Motor neuron (in vitro differentiated cells): ENCODE measurements around the gene CRKL. TPM values are rescaled to one million over a fixed set of nuclear protein-coding genes. Genes with fewer than 3 reads are reported as not detected.
"Not testable (repeated sequence)": the region's sequence is repeated elsewhere in the genome, so short reads cannot be mapped to it uniquely, and the experiment has no call there.

Experiments used
- ATAC-seq, 8 experiments: fragments of 200-7000 bp; cut with Tn5 transposase; replicated peaks in 6 of 8; 2 replicates each; pipeline ENCODE4 v1.8.0; 2021; ENCODE audit warnings: mild to moderate bottlenecking in 8 of 8, moderate library complexity in 8 of 8
- H3K27ac ChIP-seq, 2 donors: fragments of 250-450 bp; sonication (Bioruptor Pico); 2 replicates each; pipeline ENCODE4 v1.9.0; 2021; ENCODE audit warnings: antibody characterized with exemption in 2 of 2, mild to moderate bottlenecking in 2 of 2, moderate library complexity in 1 of 2
- H3K4me1 ChIP-seq, 2 donors: fragments of 250-450 bp; sonication (Bioruptor Pico); replicated peaks in 1 of 2; 2 replicates each; pipeline ENCODE4 v1.6.1; 2021; ENCODE audit warnings: antibody characterized with exemption in 2 of 2, mild to moderate bottlenecking in 2 of 2, moderate library complexity in 1 of 2
- H3K4me3 ChIP-seq, 5 donors: fragments of 250-450 bp; sonication (Bioruptor Pico); 2 replicates each; pipeline ENCODE4 v1.9.0; 2021; ENCODE audit warnings: antibody characterized with exemption in 5 of 5, mild to moderate bottlenecking in 5 of 5, moderate library complexity in 4 of 5
- WGBS, 10 experiments: fragments of 450-650 bp; shearing (Covaris generic); methylation state at CpG; one replicate each; pipeline ENCODE4 v1.0.0; 2022; 5-methylcytosine and 5-hydroxymethylcytosine counted together
- in situ Hi-C, 9 experiments: fragments of 400-800 bp; cut with MboI; loops; one replicate each; pipeline ENCODE4 v1.15.0; 2021; ENCODE audit warnings: low sequenced_read_pairs in 9 of 9, low pct_unique_long_range_greater_than_20kb in 2 of 9; ENCODE audit not compliant: unreplicated experiment in 9 of 9
- total RNA-seq, 8 experiments: library from RNA; unstranded; fragments of 300-600 nt; gene quantifications; 2 replicates each; pipeline versions ENCODE4 v1.2.3 to v1.2.4, GENCODE V29; 2022

The CRKL gene
- total RNA-seq, 8 experiments from 2014 or later, result 31.0 to 52.8 (median 39.3) TPM

- WGBS, 10 experiments, result 45 to 100% (median 85%) methylated on average over 1 to 5 of the region's 11 CpGs; no CpG with 5 or more reads in 3 of the 10 experiments
- H3K4me1 ChIP-seq, H3K27ac ChIP-seq, in situ Hi-C loops, H3K4me3 ChIP-seq: not testable (repeated sequence)
- peak; percentile 23 to 97 (median 38) for ATAC-seq
Measured at GRCh38 chr22:20972014-20972694, 54.9 kb downstream of the CRKL start.

GRCh38 chr22:20972933-20973577 lies 55.8 kb downstream of the CRKL start:
- in situ Hi-C loops, result no loop called here
- Histone ChIP-seq H3K27ac (no peak overlapping the region), H3K4me1 (peaks cover 0 to 2% of the 10 kb centered on the region in 2 donors), H3K4me3 (no peak overlapping the region)
- peak in 3 of 8 experiments; percentile 3 to 9 (median 6) for ATAC-seq
- WGBS, 10 experiments, result 50 to 80% (median 70%) methylated on average over 1 to 4 of the region's 21 CpGs; no CpG with 5 or more reads in 5 of the 10 experiments

GRCh38 chr22:20973634-20974286 lies 56.6 kb downstream of the CRKL start:
- Histone ChIP-seq H3K27ac (peak overlapping the region in 1 of 2 donors; percentile 44), H3K4me3 (no peak overlapping the region), H3K4me1 (no peaks in the 10 kb centered on the region)
- WGBS, 10 experiments, result 80 to 100% methylated on average over 1 to 12 of the region's 21 CpGs; no CpG with 5 or more reads in 8 of the 10 experiments
- in situ Hi-C loops, result no loop called here
- peak in 3 of 8 experiments; percentile 10 to 17 (median 11) for ATAC-seq

- ATAC-seq, result no peak
- WGBS, 10 experiments, result 0 to 80% (median 59%) methylated on average over 2 to 3 of the region's 16 CpGs; no CpG with 5 or more reads in 7 of the 10 experiments
- no peak overlapping the region for H3K4me3 ChIP-seq
- H3K27ac ChIP-seq, result peak overlapping the region in 1 of 2 donors; percentile 44
- in situ Hi-C loops, result no loop called here
- H3K4me1 ChIP-seq, result peaks cover 0 to 3% of the 10 kb centered on the region in 2 donors
Measured at GRCh38 chr22:20974336-20974955, 57.2 kb downstream of the CRKL start.

- Histone ChIP-seq H3K27ac (peak overlapping the region in 1 of 2 donors; percentile 25), H3K4me1 (peaks cover 5 to 15% of the 10 kb centered on the region in 2 donors), H3K4me3 (no peak overlapping the region)
- no peak for ATAC-seq
- in situ Hi-C loops, result no loop called here
- WGBS, 10 experiments, result 27 to 93% (median 66%) methylated on average over 1 to 8 of the region's 14 CpGs; no CpG with 5 or more reads in 4 of the 10 experiments
Measured at GRCh38 chr22:20975541-20976290, 58.5 kb downstream of the CRKL start.

DNA sequence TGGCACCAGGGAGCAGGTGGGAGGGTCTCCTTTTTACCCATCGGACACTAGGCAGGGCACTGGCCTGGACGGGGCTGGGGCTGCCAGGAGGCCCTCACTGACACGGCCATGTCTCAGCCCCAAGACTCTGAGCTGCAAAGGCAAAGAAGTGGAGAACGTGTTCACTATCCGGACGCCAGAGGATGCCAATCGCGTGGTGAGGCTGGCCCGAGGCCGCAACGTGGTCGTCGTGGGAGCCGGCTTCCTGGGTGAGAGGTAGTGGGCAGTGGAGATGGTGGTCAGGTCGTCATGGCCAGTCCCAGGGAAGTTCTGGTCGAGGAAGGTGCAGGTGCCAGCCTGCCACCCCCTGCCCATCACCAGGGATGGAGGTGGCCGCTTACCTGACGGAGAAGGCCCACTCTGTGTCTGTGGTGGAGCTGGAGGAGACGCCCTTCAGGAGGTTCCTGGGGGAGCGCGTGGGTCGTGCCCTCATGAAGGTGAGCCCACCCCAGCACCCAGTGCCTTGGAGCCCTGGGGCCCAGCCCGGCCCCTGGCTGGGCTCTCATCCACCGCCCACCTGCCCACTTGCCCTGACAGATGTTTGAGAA lies 59.2 kb downstream of the CRKL start:
- in situ Hi-C loops, result no loop called here
- no peak for ATAC-seq
- Histone ChIP-seq H3K4me3 (no peak overlapping the region), H3K4me1 (peaks cover 12 to 22% of the 10 kb centered on the region in 2 donors), H3K27ac (no peak overlapping the region)
- WGBS, 10 experiments, result 86 to 100% methylated on average over 1 of the region's 24 CpGs; no CpG with 5 or more reads in 8 of the 10 experiments

DNA sequence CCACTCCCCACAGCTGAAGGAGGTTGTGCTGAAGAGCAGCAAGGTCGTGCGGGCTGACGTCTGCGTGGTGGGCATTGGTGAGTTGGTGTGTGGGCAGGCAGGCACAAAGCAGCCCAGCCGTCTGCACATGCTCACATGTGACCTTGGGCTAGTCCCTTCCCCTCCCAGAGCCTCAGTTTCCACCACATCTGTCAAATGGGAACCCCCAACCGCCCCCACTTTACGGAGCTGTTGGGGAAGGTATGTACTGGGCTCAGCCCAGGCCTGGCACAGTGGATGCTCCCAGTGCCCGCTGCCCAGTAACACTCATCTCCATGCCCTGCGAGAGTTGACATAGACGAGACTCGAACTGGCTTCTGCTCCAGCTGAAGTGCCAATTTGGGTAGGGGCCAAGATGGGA lies 59.8 kb downstream of the CRKL start:
- Histone ChIP-seq H3K4me3 (no peak overlapping the region), H3K27ac (no peak overlapping the region), H3K4me1 (peaks cover 13 to 23% of the 10 kb centered on the region in 2 donors)
- in situ Hi-C loops, result no loop called here
- ATAC-seq, result no peak
- WGBS, 10 experiments, result 20 to 77% (median 60%) methylated on average over 1 to 6 of the region's 11 CpGs; no CpG with 5 or more reads in 6 of the 10 experiments

DNA sequence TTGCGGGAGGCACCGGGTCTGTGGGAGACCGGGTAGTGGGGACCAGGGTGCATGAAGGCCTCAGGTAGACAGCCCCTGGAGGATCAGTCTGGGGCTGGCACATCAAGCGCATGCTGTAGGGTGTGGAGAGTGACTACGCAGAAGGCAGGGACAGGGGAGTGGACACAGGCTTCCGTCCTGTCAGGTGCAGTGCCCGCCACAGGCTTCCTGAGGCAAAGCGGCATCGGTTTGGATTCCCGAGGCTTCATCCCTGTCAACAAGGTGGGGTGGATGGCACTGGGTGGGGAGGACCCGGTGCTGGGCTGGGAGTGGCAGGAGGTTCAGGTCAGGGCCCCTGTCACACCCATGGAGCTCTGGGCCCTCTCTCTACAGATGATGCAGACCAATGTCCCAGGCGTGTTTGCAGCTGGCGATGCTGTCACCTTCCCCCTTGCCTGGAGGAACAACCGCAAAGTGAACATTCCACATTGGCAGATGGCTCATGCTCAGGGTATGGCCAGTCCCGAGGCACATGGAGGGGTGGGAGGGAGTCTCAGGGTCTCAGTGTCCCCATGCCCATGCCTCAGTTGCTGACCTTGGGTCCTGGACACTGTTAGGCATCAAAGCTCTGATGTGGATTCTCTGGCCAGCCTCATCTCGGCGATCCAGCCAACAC lies 60.4 kb downstream of the CRKL start:
- H3K27ac ChIP-seq, result no peak overlapping the region
- no peak for ATAC-seq
- in situ Hi-C loops, result no loop called here
- WGBS, 10 experiments, result 48 to 83% (median 70%) methylated on average over 1 to 7 of the region's 17 CpGs; no CpG with 5 or more reads in 3 of the 10 experiments
- H3K4me1 ChIP-seq, result peaks cover 13 to 23% of the 10 kb centered on the region in 2 donors
- H3K4me3 ChIP-seq, result no peak overlapping the region

DNA sequence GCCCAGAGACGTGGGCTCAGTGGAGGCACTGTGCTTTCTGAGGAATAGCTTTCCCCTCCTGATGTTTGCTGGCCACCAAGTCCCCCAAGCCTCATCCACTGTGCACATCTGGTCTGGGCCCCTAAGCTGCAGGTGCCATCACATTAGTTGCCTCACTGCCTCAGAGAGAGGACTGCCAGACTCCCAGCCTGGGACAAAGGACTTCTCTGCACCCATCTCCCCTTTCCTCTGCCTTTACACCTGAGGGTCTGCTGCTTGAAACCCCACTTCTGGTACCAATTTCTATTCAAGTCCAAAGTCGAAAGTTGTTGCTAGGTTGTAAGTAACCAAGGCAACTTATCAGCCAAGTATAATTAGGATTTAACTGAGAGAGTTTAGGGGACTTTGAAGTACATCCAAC lies 61.2 kb downstream of the CRKL start:
- H3K4me1 ChIP-seq, result peaks cover 19 to 28% of the 10 kb centered on the region in 2 donors
- WGBS, 10 experiments, result 0 to 100% (median 67%) methylated on average over 1 of the region's 2 CpGs; no CpG with 5 or more reads in 5 of the 10 experiments
- ATAC-seq, result no peak
- no peak overlapping the region for H3K4me3 ChIP-seq
- no peak overlapping the region for H3K27ac ChIP-seq
- in situ Hi-C loops, result no loop called here

DNA sequence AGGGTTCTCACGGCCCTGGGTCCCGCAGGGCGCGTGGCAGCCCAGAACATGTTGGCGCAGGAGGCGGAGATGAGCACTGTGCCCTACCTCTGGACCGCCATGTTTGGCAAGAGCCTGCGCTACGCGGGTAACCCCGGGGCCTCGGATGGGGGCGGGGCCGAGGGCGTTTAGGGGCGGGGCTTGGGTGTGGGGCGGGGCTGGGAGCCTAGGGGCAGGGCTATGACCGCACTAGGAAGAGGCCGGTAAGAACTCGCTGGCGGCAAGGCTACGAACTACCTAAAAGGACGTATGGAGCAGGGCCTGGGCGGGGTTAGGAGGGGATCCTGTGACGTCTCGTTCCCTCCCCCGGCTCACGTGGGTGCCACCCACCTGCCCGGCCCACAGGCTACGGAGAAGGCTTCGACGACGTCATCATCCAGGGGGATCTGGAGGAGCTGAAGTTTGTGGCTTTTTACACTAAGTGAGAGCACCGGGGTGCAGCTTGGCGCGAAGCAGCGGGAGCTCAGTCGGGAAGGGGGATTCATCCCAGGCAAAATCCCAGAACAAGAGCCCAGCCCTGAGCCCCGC lies 62.1 kb downstream of the CRKL start:
- in situ Hi-C loops, result no loop called here
- peak overlapping the region in 1 of 2 donors; percentile 56 for H3K27ac ChIP-seq
- H3K4me3 ChIP-seq, result no peak overlapping the region
- ATAC-seq, result peak in 6 of 8 experiments; percentile 10 to 64 (median 40)
- WGBS, 10 experiments, result 0 to 95% (median 37%) methylated on average over 4 to 11 of the region's 39 CpGs; no CpG with 5 or more reads in 6 of the 10 experiments
- H3K4me1 ChIP-seq, result peaks cover 19 to 30% of the 10 kb centered on the region in 2 donors

DNA sequence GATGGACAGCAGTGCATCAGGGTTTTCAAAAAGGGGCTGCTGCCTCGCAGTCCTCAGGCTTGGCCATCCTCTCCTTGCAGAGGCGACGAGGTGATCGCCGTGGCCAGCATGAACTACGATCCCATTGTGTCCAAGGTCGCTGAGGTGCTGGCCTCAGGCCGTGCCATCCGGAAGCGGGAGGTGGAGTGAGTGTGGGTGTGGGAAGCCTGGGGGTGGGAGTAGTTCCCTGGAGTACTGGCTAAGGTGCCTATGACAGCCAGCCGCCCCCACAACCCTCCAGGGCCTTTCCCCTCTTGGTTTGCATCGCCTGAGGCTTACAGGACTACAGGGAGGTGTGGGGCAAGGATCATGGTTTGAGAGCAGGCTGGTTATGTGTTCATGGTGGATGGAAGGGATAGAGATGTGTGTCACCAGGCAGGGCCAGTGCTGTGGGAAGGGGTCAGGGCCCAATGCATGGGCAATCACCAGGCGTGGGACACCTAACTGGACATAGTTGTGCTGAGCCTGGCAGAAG lies 62.8 kb downstream of the CRKL start:
- in situ Hi-C loops, result no loop called here
- no peak overlapping the region for H3K4me3 ChIP-seq
- WGBS, 10 experiments, result 60 to 70% methylated on average over 1 to 4 of the region's 13 CpGs; no CpG with 5 or more reads in 8 of the 10 experiments
- ATAC-seq, result no peak
- H3K27ac ChIP-seq, result peak overlapping the region in 1 of 2 donors; percentile 38
- H3K4me1 ChIP-seq, result peaks cover 19 to 30% of the 10 kb centered on the region in 2 donors
